Type B pancreatic cell (in vitro differentiated cells): ENCODE data around the gene SLC11A2. TPM values are rescaled to one million over a fixed set of nuclear protein-coding genes. Genes with fewer than 3 reads are reported as not detected.

Experiments used
- DNase-seq: peaks from one replicate; pipeline ENCODE4 v3.0.0; 2021; ENCODE audit warnings: mixed read lengths; ENCODE audit not compliant: unreplicated experiment; ENCODE audit errors: extremely low spot score
- H3K27ac Mint-ChIP-seq: 2 replicates; pipeline ENCODE4 v1.8.0; 2021; ENCODE audit warnings: mild to moderate bottlenecking, mixed read lengths
- H3K27me3 Mint-ChIP-seq: 2 replicates; pipeline ENCODE4 v1.8.0; 2021; ENCODE audit warnings: mixed read lengths
- H3K36me3 Mint-ChIP-seq: 2 replicates; pipeline ENCODE4 v1.8.0; 2021; ENCODE audit warnings: mixed read lengths
- H3K4me1 Mint-ChIP-seq: one replicate; pipeline ENCODE4 v1.8.0; 2021; ENCODE audit warnings: mixed read lengths; ENCODE audit not compliant: unreplicated experiment
- H3K4me3 Mint-ChIP-seq: 2 replicates; pipeline ENCODE4 v1.8.0; 2021; ENCODE audit warnings: mild to moderate bottlenecking, mixed read lengths
- H3K9me3 Mint-ChIP-seq: 2 replicates; pipeline ENCODE4 v1.8.0; 2021; ENCODE audit warnings: mixed read lengths
- total RNA-seq: library from RNA; stranded (reverse); gene quantifications from 2 replicates; pipeline ENCODE4 v1.2.1, GENCODE V29; 2021; ENCODE audit warnings: low replicate concordance
- TF ChIP-seq, protein P1 (sequence below): fragments of 200-600 bp; sonication (generic); conservative IDR thresholded peaks from 2 replicates; pipeline ENCODE4 v1.5.0; 2021; ENCODE audit warnings: antibody characterized with exemption, mild to moderate bottlenecking

The SLC11A2 gene
- total RNA-seq, 1 donor from 2014 or later: 56.3 TPM

GRCh38 chr12:50947933-50948626 is 78.1 kb downstream of the SLC11A2 start:
- H3K27ac Mint-ChIP-seq: no peak overlapping the region
- no peaks in the 10 kb centered on the region for H3K4me1 Mint-ChIP-seq
- no peak overlapping the region for H3K4me3 Mint-ChIP-seq
- no peak for DNase-seq
- no peaks in the 10 kb centered on the region for H3K27me3 Mint-ChIP-seq
- H3K9me3 Mint-ChIP-seq: peaks cover 4% of the 10 kb centered on the region
- TF ChIP-seq, protein P1, sequence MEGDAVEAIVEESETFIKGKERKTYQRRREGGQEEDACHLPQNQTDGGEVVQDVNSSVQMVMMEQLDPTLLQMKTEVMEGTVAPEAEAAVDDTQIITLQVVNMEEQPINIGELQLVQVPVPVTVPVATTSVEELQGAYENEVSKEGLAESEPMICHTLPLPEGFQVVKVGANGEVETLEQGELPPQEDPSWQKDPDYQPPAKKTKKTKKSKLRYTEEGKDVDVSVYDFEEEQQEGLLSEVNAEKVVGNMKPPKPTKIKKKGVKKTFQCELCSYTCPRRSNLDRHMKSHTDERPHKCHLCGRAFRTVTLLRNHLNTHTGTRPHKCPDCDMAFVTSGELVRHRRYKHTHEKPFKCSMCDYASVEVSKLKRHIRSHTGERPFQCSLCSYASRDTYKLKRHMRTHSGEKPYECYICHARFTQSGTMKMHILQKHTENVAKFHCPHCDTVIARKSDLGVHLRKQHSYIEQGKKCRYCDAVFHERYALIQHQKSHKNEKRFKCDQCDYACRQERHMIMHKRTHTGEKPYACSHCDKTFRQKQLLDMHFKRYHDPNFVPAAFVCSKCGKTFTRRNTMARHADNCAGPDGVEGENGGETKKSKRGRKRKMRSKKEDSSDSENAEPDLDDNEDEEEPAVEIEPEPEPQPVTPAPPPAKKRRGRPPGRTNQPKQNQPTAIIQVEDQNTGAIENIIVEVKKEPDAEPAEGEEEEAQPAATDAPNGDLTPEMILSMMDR: no peak
- H3K36me3 Mint-ChIP-seq: no peaks in the 10 kb centered on the region

DNA sequence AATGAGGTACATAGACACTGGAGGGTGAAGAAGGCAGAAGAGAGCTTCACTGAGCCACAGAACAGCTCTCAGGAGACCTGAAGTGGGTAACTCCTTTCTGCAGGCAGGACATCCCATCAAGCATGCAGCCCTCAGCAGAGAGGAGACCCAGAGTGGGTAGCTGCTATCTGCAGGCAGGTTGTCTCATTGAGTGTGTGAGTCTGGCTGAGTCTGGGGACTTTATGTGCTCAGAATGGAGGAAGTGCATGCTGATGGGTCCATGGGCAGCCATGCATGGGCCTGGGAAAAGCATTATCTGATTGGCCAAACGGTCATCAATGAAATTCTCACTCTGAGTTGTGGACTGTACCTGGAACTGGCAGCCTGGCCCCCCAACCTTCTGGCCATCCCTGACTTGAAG is 88.5 kb downstream of the SLC11A2 start:
- TF ChIP-seq, protein P1: no peak
- no peak overlapping the region for H3K4me3 Mint-ChIP-seq
- peaks cover 6% of the 10 kb centered on the region for H3K36me3 Mint-ChIP-seq
- no peak for DNase-seq
- H3K4me1 Mint-ChIP-seq: peaks cover 26% of the 10 kb centered on the region
- no peaks in the 10 kb centered on the region for H3K27me3 Mint-ChIP-seq
- no peaks in the 10 kb centered on the region for H3K9me3 Mint-ChIP-seq
- no peak overlapping the region for H3K27ac Mint-ChIP-seq

GRCh38 chr12:50936821-50937530 is 89.2 kb downstream of the SLC11A2 start:
- TF ChIP-seq, protein P1: no peak
- Mint-ChIP-seq H3K36me3 (peaks cover 6% of the 10 kb centered on the region), H3K27ac (peak overlapping the region; percentile 30), H3K9me3 (no peaks in the 10 kb centered on the region), H3K4me1 (peaks cover 29% of the 10 kb centered on the region), H3K27me3 (no peaks in the 10 kb centered on the region), H3K4me3 (no peak overlapping the region)
- DNase-seq: no peak

DNA sequence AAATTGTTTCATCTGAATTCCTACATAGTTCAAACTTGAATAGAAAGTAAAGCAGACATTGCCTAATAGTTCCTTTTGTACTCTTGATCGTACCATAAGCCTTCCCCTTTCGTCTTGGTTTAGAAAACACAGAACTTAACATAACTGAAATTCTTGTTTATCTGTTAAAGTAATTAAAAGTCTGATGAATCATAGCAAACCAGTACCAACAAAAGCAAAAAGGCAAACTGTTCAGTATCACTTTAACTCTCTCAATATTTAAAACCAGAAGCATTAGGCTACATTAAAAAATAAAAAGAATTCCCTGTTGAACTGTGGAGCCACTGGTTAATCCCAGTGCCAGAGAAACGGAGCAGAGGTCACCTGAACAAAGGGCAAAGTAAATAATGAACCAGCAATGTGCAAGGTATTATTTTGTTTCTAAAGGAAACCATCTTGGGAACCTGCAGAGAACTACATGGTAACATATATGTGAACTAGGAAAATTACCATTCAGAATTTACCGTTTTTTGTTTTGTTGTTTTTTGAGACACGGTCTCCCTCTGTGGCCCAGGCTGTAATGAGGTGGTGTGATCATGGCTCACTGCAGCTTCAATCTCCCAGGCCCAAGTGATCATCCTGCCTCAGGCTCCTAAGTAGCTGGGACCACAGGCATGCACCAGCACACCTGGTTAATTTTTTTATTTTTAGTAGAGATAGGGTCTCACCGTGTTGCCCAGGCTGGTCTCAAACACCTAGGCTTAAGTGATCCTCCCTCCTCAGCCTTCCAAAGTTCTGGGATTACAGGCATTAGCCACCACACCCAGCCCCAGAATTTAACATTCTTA is 91.0 kb downstream of the SLC11A2 start:
- H3K4me3 Mint-ChIP-seq: no peak overlapping the region
- H3K36me3 Mint-ChIP-seq: peaks cover 13% of the 10 kb centered on the region
- peak overlapping the region; percentile 78 for H3K27ac Mint-ChIP-seq
- no peaks in the 10 kb centered on the region for H3K27me3 Mint-ChIP-seq
- TF ChIP-seq, protein P1: no peak
- no peaks in the 10 kb centered on the region for H3K9me3 Mint-ChIP-seq
- peaks cover 32% of the 10 kb centered on the region for H3K4me1 Mint-ChIP-seq
- DNase-seq: no peak

DNA sequence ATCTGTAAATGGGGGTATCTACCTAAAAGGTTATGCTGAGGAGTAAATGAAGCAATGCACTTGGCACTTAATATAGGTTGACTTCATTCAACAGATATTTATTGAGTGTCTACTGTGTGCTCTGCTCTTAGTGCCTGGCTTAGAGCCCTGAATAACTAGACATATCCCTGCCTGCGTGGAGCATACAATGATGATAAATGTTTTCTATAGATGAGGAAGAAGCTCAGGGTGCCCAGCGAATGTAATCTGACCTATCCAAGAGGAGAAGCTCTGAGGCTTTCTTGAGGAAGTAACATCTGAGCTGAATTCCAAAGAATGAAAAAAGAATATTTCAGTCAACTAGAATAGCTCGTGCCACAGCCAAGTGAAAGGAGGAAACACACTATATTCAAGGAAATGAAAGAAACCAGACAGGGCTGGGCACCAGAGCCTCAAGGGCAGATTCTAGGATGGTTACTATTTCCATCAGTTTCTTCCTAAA is 91.8 kb downstream of the SLC11A2 start:
- H3K27me3 Mint-ChIP-seq: no peaks in the 10 kb centered on the region
- H3K9me3 Mint-ChIP-seq: no peaks in the 10 kb centered on the region
- peak overlapping the region; percentile 36 for H3K4me3 Mint-ChIP-seq
- H3K36me3 Mint-ChIP-seq: peaks cover 13% of the 10 kb centered on the region
- TF ChIP-seq, protein P1: no peak
- peak overlapping the region; percentile 78 for H3K27ac Mint-ChIP-seq
- DNase-seq: no peak
- peaks cover 32% of the 10 kb centered on the region for H3K4me1 Mint-ChIP-seq
